GM11168 (cell line): Measurements from ENCODE around the gene NFIB.

Source experiments
- in situ Hi-C: fragments of 300-500 bp; cut with MboI; formaldehyde crosslinking; loops from one replicate; pipeline ENCODE4 v1.12.0; 2022; ENCODE audit warnings: low sequenced_read_pairs; ENCODE audit not compliant: unreplicated experiment

NFIB gene

GRCh38 chr9:14307989-14308852 lies 5.7 kb downstream of the NFIB start:
- in situ Hi-C loops = no loop called here

GRCh38 chr9:14306672-14307660 lies 7.0 kb downstream of the NFIB start:
- in situ Hi-C loops = no loop called here

- in situ Hi-C loops = no loop called here
Measured at GRCh38 chr9:14306188-14306587, 7.8 kb downstream of the NFIB start.

DNA sequence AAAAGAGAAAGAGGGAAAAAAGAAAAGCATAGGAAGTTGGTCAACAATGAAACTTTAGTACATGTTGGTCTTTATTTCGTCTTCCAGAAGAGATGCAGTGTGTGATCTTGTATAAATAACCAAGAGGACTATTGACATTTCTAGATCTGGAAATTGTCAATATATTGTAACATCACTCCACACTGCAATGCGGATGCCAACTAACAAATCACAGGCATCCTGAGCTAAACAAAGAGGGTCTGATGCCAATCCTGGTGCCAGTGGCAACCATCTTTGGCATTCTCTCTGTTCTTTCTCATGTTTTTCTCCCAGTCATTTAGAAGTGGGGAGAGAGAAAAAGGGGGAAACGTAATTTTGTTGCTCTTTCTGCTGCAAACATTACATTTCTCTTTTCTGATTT lies 9.7 kb downstream of the NFIB start:
- in situ Hi-C loops = no loop called here

- in situ Hi-C loops = no loop called here
Measured at GRCh38 chr9:14303521-14303920, 10.4 kb downstream of the NFIB start.

- in situ Hi-C loops = no loop called here
Measured at GRCh38 chr9:14303100-14303499, 10.8 kb downstream of the NFIB start.

- in situ Hi-C loops = no loop called here
Measured at GRCh38 chr9:14302405-14302804, 11.5 kb downstream of the NFIB start.

GRCh38 chr9:14301583-14302021 lies 12.3 kb downstream of the NFIB start:
- in situ Hi-C loops = no loop called here

DNA sequence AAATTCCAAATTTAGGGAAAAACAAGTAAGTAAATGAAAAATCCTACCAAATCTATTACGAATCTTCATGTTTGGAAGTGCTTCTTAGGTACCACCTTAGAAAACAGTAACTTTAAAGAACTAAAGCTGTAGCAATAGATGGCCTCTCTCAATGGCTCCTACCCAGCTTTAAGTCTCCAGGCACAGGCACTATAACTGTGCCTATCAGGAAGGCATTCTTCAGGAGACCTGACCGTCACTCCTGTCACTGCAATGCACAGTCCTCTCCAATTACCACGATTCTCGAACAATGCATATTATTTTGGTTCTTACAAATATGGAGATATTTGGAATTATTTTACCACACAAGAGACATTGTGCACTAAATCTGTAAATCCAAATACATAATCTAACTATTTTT lies 12.9 kb downstream of the NFIB start:
- in situ Hi-C loops = no loop called here

DNA sequence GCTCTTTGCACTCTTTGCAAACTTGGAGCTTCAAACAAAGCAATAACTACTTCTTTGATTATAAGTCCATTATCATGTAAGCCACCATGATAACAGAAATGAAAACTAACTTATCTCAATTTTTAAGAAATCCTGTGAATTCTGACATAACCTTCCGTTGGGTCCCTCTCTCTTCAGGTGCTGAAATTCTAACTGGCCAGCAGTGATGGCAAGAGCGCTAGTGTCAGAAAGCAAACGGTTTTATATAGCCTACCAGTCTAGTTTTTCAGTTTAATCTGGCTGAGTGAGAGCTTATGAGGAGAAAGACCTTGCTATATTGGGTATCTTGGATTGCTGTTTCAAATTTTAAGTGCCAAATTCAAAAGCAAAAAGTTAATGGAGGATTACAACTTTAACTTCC lies 13.4 kb downstream of the NFIB start:
- in situ Hi-C loops = no loop called here

DNA sequence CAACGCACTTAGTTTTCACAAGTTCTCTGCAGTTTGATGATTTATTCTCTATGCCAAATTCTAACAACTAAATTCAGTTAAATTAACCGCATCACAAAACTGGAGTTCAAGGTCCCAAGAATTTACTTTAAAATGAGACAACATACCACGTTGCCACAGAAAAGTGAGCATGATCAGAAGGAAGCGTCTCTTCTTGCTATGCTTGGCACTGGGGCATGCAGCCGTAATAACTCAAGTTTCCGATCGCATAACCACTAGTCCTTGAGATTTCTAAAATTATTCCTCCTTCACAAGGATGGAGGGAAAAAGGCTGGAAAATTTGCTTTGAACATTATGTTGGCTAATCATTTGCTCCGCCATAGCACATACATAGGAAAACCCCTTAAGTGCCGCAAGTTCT lies 13.9 kb downstream of the NFIB start:
- in situ Hi-C loops = no loop called here

GRCh38 chr9:14298601-14299022 lies 15.3 kb downstream of the NFIB start:
- in situ Hi-C loops = no loop called here

GRCh38 chr9:14296495-14297113 lies 17.3 kb downstream of the NFIB start:
- in situ Hi-C loops = no loop called here

DNA sequence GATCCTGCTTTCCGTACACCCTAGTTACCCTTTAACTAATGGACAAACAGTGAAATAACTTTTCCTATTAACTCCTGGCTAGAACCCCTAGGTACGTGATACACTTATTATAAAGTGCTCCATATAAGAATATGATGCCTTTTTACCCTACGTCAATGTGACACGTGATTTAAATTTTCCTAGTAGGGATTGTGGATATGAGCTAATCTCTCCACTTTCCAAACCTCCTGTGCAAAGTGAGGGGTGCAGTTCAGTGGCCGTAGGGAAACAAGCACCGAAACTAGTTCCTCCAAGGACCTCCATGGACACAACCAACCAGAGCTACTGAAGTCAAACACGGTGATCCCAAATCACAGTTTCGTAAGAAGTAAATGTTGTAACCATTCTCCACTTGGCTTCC lies 19.3 kb downstream of the NFIB start:
- in situ Hi-C loops = no loop called here

- in situ Hi-C loops = no loop called here
Measured at GRCh38 chr9:14293801-14294200, 20.1 kb downstream of the NFIB start.

DNA sequence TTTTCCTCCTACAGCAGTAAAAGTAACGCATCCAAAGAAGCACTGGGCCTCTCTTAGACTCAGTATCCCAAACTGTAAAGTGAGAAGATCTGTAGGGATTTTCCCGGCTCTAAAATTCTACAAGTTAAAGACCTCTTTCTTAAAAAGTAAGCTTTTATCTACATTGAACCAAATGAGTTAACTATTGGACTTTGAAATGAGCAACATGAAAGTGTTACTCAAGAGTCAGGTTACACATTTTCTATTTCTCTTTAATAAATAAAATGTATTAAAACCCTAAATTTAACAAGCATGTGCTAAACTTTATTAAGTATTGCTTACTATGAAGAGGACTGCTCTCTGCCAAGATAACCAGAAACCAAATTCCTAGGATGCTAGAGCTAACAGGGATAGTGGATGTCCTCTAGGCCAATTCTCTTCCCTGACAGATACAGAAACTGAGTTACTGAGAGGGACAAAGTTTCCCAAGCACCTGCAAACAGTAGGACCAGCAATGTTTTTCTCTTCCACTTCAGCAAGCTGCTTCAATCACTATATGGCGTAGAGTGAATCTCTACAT lies 21.7 kb downstream of the NFIB start:
- in situ Hi-C loops = no loop called here

- in situ Hi-C loops = no loop called here
Measured at GRCh38 chr9:14289916-14290315, 24.0 kb downstream of the NFIB start.

- in situ Hi-C loops = no loop called here
Measured at GRCh38 chr9:14288433-14288832, 25.5 kb downstream of the NFIB start.

GRCh38 chr9:14286121-14286520 lies 27.8 kb downstream of the NFIB start:
- in situ Hi-C loops = no loop called here

DNA sequence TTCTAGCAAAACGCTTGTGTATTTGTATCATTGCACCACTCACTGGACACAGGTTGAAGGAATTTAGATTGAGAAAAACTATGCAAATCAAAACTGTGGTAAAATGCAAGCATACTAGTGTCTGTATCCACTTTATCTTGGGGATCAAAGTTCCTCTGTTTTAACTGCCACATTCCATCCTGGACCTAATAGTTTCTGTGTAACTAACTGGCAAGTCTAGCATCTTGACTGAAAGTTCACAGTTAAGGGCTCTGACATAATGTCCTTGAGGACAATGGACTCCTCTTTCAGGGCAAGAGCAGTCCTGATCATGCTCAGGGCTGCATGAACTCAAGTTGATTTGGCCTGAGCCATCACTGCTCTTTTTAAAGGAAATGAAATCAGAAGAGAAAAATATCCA lies 30.7 kb downstream of the NFIB start:
- in situ Hi-C loops = no loop called here
